Measurements from ENCODE around the gene BCL2L12.

DNA sequence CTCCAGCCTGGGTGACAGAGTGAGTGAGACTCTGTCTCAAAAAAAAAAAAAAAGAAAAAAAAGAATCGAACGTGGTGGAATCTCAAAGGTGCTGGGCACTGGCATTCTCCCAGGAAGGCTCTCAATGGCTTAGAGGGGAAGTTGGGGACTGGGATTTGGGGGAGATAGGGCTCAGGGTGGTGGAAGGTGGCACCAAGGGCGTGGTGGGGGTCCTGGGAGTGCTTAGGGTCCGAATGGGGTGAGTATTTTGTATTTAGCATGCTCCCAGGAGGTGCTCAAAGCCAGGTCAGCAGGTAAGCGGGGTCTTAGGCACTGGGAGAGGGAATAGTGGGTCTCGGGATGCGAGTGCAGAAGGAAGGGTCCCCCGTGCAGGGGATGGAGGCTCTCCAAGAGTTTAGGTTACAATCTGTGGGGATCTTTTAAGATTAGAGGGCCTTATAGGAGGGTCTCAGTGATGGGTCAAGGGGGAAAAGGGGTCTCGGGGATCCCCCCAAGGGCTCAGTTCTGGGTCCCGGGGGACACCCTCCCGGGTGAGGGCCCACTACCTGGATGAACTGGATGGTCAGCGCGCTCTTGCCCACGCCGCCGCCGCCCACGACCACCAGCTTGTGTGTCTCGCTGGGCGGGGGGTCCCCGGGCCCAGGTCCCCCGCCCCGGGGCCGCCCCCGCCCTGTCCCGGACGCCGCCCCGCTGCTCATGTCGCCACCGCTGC is 26.2 kb upstream of the BCL2L12 start:
- TF ChIP-seq CTCF (IDR thresholded peaks at IDR 0.05 in 8 of 11, conservative IDR thresholded peaks at IDR 0.05 in 3 of 11) (no peak), POLR2A (IDR thresholded peaks at IDR 0.05) (no peak), POLR2AphosphoS5 (IDR thresholded peaks at IDR 0.05) (no peak)

All from spleen (tissue), 7 donors.